Dedifferentiated amniotic fluid mesenchymal stem cell (primary cell): Measurements from ENCODE around the gene TAF15.

Experiments used
- DNase-seq: peaks from one replicate; pipeline ENCODE4 v3.0.0-alpha.2; 2016; ENCODE audit errors: extremely low spot score

The TAF15 gene

DNA sequence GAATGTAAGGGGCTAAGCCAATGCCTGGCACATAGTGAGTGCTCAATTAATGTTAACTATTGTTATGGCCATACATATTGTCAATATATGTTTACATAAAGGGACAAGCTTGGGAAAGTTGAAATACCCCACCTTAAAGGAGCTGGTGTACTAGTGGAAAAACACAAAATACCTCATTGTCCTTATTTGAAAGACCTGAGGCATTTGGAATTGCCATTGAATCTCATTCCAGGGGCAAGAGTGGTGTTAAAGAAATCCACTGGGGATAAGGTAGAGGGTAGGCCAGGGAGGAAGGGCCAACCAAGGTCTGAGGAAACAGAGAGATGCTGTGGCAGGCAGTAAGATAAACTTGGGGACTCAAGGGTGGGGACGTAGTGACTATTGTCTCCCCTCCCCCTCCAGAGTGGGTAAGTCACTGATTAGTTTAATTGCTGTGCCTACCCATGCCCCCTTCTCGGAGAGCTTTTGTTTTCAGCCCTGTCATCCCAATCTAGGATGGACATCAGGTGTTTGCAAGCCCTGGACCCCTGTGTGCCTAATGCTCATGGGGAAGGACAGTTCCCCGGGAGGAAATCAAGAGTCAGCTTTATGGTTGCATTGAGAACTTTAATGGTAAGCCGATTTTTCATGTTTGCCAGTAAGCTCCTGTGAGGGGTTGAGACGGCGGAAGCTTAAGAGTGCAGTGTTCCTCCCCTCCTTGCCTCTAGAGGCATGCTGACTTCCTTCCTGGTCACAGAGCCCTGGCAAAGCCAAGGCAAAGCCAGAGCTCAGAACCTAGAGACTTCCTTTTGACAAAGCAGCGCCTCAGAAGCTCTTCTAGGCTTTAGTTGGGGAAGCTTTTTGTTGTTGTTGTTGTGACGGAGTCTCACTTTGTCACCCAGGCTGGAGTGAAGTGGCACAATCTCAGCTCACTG lies 61.9 kb downstream of the TAF15 start:
- DNase-seq = no peak

DNA sequence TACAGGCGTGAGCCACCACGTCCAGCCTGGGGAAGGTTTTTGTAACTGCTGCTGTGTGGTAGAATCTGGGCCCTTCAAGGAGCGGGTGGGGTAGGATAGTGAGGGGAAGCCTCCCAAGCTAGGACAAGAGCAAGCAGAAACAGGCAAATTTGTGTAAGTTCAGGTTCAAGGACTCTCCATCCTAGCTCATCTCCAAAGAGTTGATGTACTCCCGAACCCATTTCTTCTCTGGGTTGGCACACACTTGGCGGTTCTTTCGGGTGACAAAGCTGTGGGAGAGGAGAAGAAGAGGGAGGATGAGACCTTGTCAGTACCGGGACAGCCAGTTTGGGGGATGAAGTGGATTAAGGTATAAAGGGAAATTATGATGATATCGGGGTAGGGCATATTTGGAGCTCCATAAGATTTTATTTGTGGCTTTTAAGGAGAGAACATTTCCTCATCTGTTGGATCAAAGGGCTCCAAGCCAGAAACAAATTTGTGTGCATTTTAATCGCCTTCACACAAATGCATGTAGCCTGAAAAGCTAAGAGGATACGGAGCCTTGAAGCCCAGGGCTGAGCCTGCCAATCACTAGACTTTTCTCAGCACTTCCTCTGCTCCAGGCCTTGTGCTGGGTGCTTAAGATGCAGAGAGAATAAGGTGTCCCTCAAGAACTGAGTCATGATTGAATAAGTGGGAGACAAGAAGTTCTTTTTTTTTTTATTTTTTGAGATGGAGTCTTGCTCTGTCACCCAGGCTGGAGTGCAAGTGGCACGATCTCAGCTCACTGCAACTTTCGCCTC lies 63.1 kb downstream of the TAF15 start:
- DNase-seq = no peak

DNA sequence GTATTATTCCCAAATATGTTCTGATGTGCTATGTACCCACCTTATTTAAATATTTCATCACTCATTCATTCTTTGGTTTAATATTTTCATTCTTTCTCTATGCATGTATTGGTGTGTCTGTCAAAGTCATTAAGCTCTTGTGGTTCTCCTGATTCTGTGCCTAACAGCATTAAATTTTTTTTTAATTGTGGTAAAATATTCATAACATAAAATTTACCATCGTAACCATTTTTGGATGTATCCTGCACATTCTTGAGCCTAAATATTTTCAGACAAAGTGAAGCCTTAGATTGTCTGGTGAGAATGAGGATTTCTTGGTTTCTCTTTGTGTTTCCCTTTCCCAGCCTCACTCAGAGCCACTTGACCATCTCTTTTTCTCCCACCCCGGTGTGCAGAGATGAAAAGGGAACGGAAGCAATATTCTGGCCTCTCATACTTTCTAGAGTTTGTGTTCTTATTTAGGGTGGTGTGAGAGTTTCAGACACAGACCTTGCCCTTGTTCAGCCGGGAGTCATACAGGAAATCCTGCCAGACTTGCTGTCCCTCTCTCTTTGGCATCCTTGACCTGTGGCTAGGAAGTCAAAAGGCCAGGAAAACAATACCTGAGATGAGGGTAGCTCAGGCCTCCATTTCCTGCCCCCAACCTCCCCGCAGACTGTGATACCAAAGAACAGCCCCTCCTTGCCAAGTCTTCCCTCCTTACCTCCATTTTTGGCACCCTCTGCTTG lies 66.0 kb downstream of the TAF15 start:
- no peak for DNase-seq

DNA sequence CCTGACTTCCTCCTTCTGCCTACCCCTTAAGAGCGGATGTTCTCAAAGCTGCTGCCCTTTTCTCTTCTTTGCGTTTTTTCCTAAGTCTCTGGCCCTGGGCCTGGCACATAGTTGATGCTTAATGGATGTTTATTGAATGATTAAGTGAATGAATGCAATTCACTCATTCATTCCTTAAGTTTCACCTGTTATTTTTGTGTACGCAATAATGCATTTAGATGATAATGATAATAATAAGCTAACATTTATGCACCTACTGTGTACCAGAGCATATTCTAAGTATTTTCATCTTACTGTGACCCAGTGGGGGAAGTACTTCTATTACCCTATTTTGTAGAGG lies 66.5 kb downstream of the TAF15 start:
- DNase-seq = no peak

DNA sequence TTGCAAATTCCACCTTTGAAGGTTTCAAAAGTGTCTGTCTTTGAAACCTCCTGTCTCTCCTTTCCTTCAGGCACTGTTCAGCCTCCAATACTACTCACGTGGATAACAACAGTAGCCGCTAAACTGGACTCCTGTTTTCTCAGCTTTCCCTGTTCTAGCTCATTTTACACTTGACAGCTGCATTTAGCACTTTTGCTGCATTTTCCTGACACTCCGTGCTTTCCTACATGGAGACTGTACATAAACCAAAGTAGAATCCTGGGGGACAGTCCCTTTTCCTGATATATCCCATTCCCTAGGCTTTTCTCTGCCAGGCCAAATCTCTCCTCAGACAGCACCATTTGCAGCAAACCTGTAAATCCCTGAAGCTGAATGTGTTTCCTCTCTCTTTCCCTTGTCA lies 67.2 kb downstream of the TAF15 start:
- DNase-seq = no peak

DNA sequence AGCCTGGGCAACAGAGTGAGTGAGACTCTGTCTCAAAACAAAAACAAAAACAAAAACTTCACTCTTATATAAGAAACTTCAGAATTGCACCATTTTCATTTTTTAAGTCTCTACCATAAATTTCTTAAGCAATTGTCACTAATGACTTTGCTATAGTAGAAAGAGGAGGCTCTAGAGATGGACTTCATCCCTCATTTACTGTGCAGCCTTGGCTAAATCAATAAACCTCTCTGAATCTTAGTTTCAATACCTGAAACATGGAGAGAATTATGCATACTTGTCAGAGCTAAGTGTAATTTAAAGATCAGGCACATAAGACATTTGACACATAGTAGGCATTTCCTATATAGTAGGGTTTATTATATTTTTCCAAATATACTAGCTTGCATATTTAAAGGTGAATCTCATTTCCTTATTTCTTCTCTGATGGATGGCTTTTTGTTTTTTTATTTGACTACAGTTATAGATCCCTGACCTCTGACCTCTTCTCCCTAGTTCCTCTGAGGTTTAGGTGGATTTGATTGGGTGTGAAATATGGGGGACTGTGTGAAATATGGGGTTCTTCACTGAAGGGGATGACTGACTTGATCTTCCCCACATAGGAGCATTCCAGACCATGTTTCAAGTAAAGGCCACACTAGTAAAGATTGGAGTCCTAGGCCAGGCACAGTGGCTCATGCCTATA lies 68.2 kb downstream of the TAF15 start:
- no peak for DNase-seq

DNA sequence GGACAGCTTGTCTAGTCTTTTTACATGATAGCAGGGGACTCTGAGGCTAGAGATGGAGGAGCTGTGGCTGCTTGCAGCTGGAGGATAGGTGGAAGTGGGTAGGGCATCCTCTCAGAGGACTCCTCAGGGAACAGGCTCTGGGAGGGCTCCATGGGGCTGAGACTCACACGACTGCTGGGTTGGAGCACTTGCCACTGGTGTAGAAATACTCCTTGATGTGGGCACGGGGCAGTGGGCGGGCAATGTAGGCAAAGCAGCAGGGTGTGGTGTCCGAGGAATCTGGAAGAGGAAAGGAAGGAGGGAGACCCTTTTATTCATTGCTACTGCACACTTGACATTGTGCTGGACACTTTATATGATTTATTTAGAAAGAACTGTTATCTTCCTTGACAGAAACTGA lies 69.1 kb downstream of the TAF15 start:
- no peak for DNase-seq

DNA sequence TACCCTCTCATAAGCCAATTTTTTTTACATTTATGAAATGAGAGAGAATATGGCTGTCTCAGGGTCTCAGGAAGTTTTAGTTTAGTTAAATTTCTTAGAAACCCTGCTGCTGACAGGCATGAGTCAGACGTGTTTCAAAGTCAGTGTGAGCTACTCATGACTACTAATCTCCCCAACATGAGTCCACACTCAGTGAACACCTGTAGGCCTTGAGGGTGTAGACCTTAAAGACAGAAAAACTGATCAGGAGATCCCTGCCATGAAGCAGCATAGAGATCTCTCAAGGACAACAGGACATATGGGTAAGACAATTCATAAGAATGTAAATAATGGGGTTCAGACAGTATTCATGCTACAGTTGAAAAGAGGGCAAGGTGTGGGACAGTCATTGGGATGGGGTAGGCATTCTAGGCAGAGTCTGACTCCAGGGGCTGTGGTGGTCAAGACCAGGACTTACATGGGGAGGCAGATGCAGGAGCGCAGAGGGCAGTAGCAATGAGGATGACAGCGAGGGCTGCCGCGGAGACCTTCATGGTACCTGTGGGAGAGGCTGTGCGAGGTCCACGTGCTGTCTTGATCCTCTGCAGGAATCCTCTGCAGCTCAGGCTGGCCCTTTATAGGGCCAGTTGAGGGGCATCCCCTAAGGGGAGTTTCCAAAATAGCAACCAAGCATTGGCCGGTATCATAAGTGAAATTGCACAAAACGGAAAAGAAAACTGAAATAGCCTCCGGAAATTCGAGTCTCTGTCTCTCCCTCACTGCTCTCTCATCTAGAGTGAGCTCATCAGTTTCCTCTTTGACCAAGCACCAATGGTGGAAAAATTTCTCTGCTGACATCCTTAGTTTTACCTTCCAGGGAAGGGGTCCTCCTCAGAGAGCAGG lies 70.7 kb downstream of the TAF15 start, which contains the start of gene CCL5:
CCL5 (minus strand) TSS at position 588 of the 882 bp plus-strand sequence.
- DNase-seq = no peak

DNA sequence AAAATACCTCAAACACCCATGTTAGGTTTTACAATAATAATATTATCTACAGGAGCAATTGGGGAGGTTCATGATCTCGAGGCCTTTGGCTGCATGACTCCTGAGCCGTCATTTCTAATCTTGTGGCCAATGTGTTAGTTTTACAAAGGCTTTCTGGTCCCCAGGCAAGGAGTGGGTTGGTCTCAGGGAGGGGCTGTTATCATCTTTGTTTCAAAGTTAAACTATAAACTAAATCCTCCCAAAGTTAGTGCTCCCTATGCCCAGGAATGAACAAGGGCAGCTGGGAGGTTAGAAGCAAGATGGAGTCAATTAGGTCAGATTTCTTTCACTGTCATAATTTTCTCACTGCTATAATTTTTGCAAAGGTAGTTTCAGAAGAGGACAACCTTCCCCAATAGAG lies 80.0 kb downstream of the TAF15 start:
- no peak for DNase-seq

DNA sequence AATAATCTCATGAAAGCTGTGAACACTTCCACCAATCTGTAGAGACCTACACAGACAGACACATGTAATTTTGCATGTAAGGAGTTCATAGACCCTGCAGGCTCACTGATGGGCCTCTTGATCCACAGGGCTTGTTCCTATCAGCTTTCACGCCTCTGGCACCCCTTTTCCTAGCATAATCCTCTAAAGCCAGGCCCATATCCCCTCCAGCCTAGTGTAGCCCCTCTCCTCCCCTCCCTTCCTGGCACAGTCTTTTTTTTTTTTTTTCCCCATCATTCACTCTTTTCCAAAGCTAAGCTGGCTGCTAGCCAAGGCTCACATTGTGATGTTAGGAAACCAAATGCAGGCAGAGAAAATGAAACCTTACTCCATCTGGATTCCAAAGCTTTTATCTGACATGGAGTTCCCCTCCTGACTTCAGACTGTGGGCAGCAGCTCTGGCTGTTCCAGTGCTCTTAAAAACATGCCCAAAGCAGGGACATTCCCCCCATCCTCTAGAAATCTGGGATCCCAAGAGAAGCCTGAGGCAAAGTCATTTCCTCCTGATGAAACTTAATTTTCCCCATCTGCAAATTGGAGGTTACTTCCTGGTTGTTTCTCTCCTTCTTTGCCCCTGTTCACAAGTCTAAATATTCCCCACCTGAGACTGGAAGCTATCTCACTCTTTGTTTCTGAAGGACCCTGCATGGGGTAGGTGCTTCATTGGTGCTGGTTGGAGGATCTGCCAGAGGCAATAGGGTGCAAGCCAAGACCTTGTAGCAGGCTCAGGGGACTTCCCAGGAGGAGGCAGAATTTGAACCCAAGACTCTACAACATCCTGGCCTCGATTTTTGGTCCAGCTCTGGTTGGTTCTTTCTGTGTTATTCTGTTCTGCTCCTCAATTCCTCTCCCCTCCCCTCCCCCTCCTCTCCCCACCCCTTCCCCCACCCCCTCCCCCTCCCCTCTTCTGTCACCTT lies 80.8 kb downstream of the TAF15 start:
- DNase-seq = peak; percentile 48

DNA sequence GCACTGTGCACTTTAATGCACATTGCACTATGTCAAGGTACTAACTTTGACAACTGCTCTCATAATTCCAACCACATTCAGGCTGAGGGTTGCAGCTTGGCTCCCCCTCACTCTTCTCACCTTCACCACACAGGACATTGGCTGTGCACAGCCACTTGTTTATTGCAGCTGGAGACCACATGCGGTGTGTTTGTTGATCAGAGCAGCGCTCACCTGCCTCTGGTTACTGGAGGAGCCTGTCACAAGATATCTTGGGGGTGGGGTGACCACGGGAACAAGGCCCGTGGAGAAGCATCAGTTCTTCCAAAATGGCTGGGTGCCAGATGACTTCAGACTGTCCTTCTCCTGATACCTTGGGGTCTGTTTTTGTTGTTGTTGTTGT lies 81.5 kb downstream of the TAF15 start:
- DNase-seq = no peak

DNA sequence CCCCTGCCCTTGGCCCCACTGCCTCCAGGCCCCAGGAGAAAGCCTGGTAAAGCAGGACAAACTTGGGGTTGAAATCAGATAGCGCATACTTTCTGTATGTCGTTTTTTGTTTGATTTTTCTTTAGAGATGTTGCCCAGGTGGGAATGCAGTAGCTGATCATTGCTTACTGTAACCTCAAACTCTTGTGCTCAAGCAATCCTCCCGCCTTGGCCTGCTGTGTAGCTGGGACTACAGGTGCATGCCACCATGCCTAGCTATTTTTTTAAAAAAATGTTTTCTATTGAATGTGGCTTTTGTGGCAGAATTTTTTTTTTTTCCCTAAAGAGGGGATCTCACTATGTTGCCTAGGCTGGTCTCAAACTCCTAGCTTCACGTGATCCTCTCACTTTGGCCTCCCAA lies 82.0 kb downstream of the TAF15 start:
- DNase-seq = no peak

DNA sequence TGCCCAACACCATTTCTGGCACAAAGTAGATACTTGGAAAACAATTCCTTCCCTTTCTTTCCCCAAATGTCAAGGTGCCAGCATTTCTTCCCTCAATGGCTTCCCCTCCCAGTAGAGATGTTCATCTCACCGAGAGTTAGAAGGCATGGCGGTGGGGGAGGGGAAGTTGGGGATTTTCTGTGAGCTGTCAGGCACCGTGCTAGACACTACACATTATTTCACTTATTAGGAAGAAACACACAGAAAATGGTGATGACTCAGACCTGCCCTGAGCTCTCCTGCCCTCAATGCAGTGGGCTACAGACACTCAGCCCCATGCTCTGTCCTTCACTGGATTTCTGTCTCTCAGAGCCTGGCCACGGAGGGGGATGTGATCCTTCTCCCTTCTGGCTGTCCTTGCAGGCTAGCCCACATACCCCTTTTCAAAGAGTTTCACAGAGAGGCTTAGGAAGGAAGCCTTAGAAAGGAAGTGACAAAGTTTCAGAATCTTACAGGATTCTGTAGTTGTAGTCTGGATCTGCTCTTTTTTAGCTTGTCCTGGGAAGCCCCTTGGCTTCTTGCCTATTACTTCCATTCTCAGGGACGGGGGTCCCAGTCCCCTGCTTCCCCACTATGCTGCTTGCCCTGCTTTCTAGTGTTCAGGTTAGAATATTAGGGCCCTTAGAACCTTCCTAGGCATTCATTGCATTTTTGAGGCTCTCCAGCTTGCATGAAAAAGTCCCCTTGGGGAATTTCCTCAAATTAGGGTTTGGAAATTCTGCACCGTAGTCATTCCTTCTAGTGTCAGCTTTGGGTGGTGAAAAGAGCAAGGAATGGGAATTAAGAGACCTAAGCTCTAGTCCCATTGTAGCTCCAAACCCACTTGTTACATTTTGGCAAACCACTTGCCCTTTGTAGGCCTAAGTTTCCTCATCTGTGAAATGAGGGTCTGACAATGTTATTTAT lies 83.1 kb downstream of the TAF15 start:
- DNase-seq = no peak

DNA sequence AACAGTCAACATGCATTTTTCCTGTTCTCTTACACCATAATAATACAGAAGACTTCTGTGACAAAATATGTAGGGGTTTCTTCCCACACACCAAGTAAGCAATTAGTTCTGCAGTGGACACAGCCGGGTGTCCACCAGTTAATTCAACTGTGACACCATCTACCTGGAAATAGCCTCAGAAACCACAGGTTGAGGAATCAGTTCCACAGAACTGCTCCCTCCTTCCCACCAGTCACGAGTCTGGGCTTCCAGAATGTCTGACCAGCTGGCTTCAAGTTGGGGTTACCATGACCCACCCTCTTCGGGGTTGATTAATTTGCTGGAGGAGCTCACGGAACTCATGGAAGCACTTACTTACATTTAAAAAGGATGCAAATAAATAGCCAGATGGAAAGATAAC lies 84.5 kb downstream of the TAF15 start:
- no peak for DNase-seq

DNA sequence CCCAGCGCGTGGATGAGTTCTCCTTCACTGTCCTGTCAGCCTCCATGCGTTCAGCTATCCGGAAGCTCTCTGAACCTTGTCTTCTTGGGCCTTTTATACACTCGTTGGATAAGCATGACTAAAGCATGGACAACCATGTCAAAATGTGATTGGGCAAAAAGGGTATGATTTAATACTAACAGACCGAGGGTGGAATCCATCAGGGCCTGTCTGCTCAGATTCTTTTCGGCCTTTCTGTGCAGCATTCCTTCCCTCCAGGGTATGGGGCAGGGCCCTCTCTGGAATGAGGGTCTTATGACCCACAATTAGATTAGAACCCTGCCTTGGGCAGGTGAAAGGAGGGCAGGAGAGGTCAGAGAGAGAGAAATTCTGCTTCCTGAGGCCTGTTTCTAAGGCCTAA lies 84.9 kb downstream of the TAF15 start:
- no peak for DNase-seq

DNA sequence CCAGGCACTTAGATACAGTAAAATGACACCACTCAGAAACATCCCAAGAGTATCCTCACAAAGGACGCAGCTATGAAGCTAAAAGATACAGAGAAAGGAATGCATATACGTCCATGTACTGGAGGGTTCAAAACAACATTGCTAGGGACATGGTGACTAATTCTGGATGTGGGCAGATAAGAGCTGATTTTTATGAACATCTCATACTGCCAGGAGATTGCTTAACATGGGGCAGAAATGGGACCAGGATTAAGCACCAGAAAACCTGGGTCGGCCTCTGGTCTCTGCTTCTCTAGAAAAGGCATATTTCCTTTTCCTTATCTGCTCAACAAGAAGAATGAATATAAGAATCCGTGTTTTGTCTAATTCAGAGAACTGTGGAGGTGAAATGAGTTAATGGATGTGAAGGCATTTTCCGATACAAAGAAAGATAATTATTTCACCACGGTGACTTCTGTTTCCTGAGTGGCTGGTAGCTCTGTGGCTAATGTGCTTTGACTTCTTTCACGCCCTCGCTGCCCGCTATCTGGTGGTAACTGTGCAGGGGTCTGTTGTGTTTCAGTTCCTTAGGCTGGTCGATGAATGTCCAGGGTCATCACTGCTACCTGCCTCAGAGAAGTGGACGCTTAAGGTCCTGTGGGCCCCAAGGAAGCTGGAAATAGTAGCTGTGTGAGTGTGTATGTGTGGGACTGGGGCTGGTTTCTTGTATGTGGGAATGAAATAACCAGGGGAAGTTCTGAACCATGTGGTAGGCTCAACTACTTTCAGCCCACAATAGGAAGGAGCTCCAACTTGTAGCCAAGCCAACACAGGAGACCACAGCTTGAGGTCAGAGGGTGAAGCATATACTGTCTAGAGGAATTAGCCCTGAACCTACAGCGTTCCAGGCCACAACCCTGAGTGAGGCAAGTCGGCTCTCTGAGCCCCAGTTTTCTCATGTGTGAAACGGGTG lies 86.6 kb downstream of the TAF15 start:
- no peak for DNase-seq
